ENCODE measurements around the gene ZNF544.

DNA sequence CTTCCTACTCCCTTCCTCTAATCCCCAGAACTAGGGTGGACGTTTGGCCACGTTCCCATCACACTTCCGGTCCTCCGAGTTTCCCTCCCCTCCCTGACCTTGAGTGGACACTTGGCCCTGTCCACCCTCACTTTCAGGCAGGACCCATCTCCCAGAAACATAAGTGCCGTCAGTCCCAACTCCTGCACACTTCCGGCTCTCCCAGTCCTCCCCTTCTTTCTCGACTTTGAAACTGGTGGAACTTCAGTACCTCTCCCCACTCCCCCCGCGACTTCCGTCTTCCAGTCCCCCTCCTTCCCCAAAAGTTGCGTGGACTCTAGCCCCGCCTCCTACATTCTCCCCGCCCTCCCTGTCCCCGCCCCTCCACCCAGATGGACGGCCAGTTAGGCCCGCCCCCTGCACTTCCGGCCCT, 46.1 kb upstream of the ZNF544 start:
- TF ChIP-seq, protein P1, sequence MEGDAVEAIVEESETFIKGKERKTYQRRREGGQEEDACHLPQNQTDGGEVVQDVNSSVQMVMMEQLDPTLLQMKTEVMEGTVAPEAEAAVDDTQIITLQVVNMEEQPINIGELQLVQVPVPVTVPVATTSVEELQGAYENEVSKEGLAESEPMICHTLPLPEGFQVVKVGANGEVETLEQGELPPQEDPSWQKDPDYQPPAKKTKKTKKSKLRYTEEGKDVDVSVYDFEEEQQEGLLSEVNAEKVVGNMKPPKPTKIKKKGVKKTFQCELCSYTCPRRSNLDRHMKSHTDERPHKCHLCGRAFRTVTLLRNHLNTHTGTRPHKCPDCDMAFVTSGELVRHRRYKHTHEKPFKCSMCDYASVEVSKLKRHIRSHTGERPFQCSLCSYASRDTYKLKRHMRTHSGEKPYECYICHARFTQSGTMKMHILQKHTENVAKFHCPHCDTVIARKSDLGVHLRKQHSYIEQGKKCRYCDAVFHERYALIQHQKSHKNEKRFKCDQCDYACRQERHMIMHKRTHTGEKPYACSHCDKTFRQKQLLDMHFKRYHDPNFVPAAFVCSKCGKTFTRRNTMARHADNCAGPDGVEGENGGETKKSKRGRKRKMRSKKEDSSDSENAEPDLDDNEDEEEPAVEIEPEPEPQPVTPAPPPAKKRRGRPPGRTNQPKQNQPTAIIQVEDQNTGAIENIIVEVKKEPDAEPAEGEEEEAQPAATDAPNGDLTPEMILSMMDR (IDR thresholded peaks at IDR 0.05; ENCODE audit: insufficient read depth, low read length, poor library complexity, severe bottlenecking) = no peak
- TF ChIP-seq EZH2phosphoT487 (conservative IDR thresholded peaks at IDR 0.05; ENCODE audit: low read length) = no peak

All from SU-DHL-6 (cell line).